Testis (tissue), 3 donors: ENCODE results near the gene GH2. TPM values are rescaled to one million over a fixed set of nuclear protein-coding genes. Genes with fewer than 3 reads are reported as not detected.

Experiments
- DNase-seq: peaks from one replicate; pipeline ENCODE4 v3.0.0-alpha.2; 2019
- H3K27ac ChIP-seq, 2 donors: fragments of 200-600 bp; sonication (generic); one replicate each; pipeline ENCODE4 v1.5.1; 2019
- H3K27me3 ChIP-seq: fragments of 200-600 bp; sonication (generic); one replicate; pipeline ENCODE4 v1.5.1; 2019
- H3K36me3 ChIP-seq: fragments of 200-600 bp; sonication (generic); one replicate; pipeline ENCODE4 v1.5.1; 2017; ENCODE audit warnings: low read depth; ENCODE audit errors: missing control alignments
- H3K4me1 ChIP-seq: fragments of 200-600 bp; sonication (generic); one replicate; pipeline ENCODE4 v1.5.1; 2019
- H3K4me3 ChIP-seq, 2 donors: fragments of 200-600 bp; sonication (generic); one replicate each; pipeline ENCODE4 v1.5.1; 2017 to 2019
- H3K9me3 ChIP-seq: fragments of 200-600 bp; sonication (generic); one replicate; pipeline ENCODE4 v1.5.1; 2017
- POLR2A ChIP-seq: fragments of 450-650 bp; IDR thresholded peaks from one replicate; pipeline ENCODE4 v1.6.1; 2017; ENCODE audit warnings: antibody characterized with exemption, mild to moderate bottlenecking, moderate library complexity
- WGBS, 2 donors: methylation state at CpG; one replicate each; pipeline ENCODE4 v1.1.5; 2018; 5-methylcytosine and 5-hydroxymethylcytosine counted together
- intact Hi-C: fragments of 100-400 bp; cut with DNase I; formaldehyde crosslinking; loops from one replicate; pipeline ENCODE4 v1.15.1; 2023; ENCODE audit warnings: low total_unique reads
- polyA plus RNA-seq: library from polyadenylated mRNA; stranded (reverse); fragments of 350-450 nt; fragmentation: Illumina TruSeq; extraction: RNeasy Lipid Tissue Mini Kit (QIAGEN cat#74804); gene quantifications from one replicate; pipeline ENCODE4 v1.2.3, GENCODE V29; 2014; ENCODE audit warnings: low read depth, low replicate concordance; ENCODE audit not compliant: insufficient read depth
- total RNA-seq, 2 donors: library from RNA; depleted of rRNA; stranded (reverse); fragments of >200 nt; gene quantifications; one replicate each; pipeline ENCODE4 v1.2.3, GENCODE V29; 2016
- TF ChIP-seq, protein P1 (sequence below), 3 experiments: fragments of 450-650 bp in 2 of 3; fragments of 200-600 bp in 1 of 3; sonication (generic) in 1 of 3; IDR thresholded peaks; one replicate each; pipeline ENCODE4 v1.5.1; 2016 to 2019; ENCODE audit warnings: antibody characterized with exemption in 3 of 3, mild to moderate bottlenecking in 2 of 3, moderate library complexity in 1 of 3

GH2 gene
- total and polyA plus RNA-seq, 3 donors from 2014 or later, result 0.62 TPM; not detected in 2

DNA sequence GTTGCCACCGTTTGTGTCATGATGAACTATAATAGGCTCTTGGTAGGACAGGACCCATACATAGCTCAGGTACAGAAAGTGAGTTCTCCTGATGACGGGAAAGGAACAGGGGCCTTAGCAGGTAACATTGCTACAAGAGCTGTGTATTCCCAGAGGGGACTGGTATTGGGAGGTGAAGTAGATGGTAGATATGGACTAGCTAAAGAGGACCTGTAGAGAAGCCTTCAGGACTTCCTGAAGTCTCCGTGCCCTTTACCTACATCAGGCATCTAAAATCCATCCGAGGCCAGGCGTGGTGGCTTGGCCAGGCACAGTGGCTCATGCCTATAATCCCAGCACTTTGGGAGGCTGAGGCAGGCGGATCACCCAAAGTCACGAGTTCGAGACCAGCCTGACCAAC is 26.6 kb downstream of the GH2 start:
- TF ChIP-seq, protein P1, sequence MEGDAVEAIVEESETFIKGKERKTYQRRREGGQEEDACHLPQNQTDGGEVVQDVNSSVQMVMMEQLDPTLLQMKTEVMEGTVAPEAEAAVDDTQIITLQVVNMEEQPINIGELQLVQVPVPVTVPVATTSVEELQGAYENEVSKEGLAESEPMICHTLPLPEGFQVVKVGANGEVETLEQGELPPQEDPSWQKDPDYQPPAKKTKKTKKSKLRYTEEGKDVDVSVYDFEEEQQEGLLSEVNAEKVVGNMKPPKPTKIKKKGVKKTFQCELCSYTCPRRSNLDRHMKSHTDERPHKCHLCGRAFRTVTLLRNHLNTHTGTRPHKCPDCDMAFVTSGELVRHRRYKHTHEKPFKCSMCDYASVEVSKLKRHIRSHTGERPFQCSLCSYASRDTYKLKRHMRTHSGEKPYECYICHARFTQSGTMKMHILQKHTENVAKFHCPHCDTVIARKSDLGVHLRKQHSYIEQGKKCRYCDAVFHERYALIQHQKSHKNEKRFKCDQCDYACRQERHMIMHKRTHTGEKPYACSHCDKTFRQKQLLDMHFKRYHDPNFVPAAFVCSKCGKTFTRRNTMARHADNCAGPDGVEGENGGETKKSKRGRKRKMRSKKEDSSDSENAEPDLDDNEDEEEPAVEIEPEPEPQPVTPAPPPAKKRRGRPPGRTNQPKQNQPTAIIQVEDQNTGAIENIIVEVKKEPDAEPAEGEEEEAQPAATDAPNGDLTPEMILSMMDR (IDR thresholded peaks at IDR 0.05), result no peak
- no peaks in the 10 kb centered on the region for H3K36me3 ChIP-seq
- intact Hi-C loops, result no loop called here
- H3K27me3 ChIP-seq, result no peaks in the 10 kb centered on the region
- no peaks in the 10 kb centered on the region for H3K4me1 ChIP-seq
- no peaks in the 10 kb centered on the region for H3K9me3 ChIP-seq
- WGBS, 2 donors, result 92% methylated on average over 6 to 8 of the region's 8 CpGs
- H3K4me3 ChIP-seq, result no peak overlapping the region
- H3K27ac ChIP-seq, result no peak overlapping the region
- no peak for DNase-seq

DNA sequence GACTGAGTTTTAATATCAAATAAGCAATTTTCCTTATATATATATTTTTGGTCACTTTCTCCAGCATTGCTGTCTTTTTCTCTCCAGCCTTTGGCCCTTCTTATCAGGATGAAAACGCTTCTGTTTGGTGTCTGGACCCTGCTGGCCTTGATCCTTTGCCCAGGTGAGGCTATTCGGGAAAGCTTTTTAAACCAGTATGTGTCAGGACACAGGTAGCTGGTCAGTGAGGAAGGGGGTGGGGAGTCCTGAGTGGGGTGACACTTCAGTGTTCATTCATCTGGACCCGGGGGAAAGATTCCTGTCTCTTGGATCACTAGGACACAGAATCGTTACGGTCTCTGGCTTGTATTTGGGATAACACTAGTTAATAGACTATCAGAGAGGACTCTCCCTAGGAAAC is 27.0 kb downstream of the GH2 start:
- no peaks in the 10 kb centered on the region for H3K9me3 ChIP-seq
- no peak overlapping the region for H3K4me3 ChIP-seq
- 83 to 86% methylated on average over 5 of the region's 5 CpGs for WGBS, 2 donors
- H3K27me3 ChIP-seq, result no peaks in the 10 kb centered on the region
- intact Hi-C loops, result no loop called here
- DNase-seq, result no peak
- TF ChIP-seq, protein P1 (IDR thresholded peaks at IDR 0.05), result no peak
- no peak for TF ChIP-seq POLR2A
- no peaks in the 10 kb centered on the region for H3K4me1 ChIP-seq
- no peaks in the 10 kb centered on the region for H3K36me3 ChIP-seq
- no peak overlapping the region for H3K27ac ChIP-seq

DNA sequence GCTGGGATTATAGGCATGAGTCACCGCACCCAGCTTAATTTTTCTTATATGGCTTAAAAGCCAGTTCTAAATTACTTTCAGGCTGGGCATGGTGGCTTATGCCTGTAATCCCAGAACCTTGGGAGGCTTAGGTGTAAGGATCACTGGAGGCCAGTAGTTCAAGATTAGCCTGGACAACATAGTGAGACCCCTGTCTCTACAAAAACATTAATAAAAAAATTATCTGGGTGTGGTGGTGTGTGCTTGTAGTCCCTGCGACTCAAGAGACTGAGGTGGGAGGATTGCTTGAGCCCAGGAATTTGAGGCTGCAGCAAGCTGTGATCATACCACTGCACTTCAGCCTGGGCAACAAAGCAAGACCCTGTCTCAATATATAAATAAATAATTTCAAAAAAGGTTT is 28.5 kb downstream of the GH2 start:
- Histone ChIP-seq H3K4me3 (no peak overlapping the region), H3K27ac (no peak overlapping the region), H3K4me1 (no peaks in the 10 kb centered on the region), H3K9me3 (no peaks in the 10 kb centered on the region), H3K36me3 (no peaks in the 10 kb centered on the region), H3K27me3 (no peaks in the 10 kb centered on the region)
- WGBS, 2 donors, result 78 to 81% methylated on average over 2 of the region's 2 CpGs
- DNase-seq, result no peak
- intact Hi-C loops, result no loop called here
- TF ChIP-seq POLR2A, result no peak
- TF ChIP-seq, protein P1 (IDR thresholded peaks at IDR 0.05), result no peak

DNA sequence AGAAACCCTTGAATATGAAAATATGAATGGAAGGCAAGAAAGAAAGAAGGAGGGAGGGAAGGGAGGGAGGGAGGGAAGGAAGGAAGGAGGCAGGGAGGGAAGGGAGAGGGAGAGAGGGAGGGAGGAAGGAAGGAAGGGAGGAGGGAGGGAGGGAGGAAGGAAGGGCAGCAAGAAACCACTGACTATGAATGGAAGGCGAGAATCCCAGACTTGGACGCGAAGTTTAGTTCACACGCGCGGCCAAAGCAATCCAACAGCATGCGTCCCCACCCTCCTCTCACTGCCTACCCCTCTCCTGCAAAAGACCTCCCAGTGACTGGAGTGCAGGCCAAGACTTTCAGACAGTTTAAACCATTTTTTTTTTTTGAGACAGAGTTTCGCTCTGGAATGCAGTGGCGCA is 31.3 kb downstream of the GH2 start:
- Histone ChIP-seq H3K4me3 (no peak overlapping the region), H3K9me3 (no peaks in the 10 kb centered on the region), H3K4me1 (peaks cover 3% of the 10 kb centered on the region), H3K27ac (no peak overlapping the region), H3K36me3 (no peaks in the 10 kb centered on the region), H3K27me3 (no peaks in the 10 kb centered on the region)
- 52 to 65% methylated on average over 9 of the region's 9 CpGs for WGBS, 2 donors
- no peak for DNase-seq
- no peak for TF ChIP-seq POLR2A
- TF ChIP-seq, protein P1 (IDR thresholded peaks at IDR 0.05), result no peak
- intact Hi-C loops, result no loop called here

DNA sequence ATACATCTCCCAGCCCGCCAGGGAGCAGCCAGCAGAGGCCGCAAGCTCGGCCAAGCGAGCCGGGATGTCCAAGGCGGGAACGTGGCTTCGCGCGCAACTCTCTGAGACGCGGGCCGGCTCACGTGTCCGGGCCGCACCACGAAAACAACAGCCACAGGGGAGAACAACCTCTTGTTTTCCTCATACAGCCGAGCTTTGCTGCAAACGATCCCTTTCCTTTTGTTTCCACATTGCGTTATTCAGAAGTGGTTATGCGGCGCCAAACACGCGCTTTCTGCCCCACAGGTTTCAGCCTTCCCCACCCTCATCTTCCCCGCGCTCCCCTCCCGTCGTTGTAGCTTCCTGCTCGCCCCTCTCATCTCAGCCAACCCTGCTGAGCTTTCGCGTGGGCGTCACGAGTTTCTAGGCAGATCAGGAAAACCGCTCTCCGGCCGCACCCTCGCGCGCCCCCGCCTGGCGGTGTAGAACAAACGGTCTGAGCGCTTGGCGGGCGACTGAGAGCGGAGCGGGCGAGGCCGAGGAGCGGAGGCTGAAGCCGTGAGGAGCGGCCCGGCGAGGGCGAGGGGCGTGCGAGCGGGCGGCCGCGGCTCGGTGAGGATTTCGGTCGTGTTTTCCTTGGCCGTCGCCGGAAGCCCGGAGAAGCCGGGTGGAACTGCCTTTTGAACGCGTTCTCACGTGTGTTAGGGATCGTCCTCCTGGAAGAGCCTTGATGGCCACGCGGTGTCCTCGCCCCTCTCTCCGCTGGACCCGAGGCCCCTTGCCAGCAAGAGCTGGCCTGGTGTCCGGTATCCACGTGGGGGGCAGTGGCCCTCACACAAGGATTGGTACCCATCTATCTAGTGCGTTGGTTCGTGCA is 32.7 kb downstream of the GH2 start:
- H3K4me3 ChIP-seq, result peak overlapping the region; percentile 34 to 48
- H3K27me3 ChIP-seq, result no peaks in the 10 kb centered on the region
- H3K36me3 ChIP-seq, result no peaks in the 10 kb centered on the region
- peaks cover 3% of the 10 kb centered on the region for H3K4me1 ChIP-seq
- TF ChIP-seq, protein P1 (IDR thresholded peaks at IDR 0.05), result peak; percentile 69 to 85 (median 74)
- TF ChIP-seq POLR2A, result no peak
- no peaks in the 10 kb centered on the region for H3K9me3 ChIP-seq
- DNase-seq, result peak; percentile 95
- 5 to 7% methylated on average over 35 to 82 of the region's 82 CpGs for WGBS, 2 donors
- peak overlapping the region; percentile 2 to 80 for H3K27ac ChIP-seq
- intact Hi-C loops, result no loop called here
